ENCODE data around the gene DENND11.

DENND11 gene

GRCh38 chr7:141676618-141677017 is 25.3 kb downstream of the DENND11 start:
- no peak for DNase-seq

DNA sequence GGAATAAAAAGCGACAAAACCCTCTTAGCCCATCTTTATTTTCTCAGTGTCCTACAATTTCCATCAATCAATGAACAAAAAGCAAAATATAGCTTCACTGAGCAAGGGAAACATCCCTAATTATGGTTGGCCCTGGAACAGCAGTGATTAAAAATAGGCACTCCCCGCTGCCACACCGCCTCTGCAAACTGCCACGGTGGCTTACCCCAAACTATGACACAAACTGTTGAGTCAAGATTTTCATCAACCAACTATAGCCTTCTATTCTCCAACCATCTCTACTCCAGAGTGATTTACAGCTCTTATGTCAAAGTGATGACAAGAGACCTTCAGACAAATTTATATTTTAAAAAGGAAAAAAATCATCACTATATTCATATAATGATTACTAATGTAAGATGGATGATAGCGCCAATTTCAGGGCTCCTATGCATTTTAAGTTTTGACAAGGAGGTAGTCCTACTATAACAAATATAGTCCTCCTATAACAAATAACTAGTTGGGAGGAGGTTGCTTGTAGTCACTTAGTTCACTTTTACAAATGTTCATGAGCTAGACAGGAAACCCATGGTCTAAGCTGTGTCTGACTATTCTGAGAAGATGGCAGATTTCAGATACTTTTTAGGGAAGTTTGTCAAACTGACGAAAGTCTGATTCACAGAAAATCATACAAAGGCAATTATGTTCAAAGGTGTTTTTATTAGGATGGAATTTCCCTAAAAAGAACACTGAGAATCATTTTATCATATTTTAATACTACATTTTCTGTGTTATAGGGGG is 26.3 kb downstream of the DENND11 start:
- no peak for DNase-seq

DNA sequence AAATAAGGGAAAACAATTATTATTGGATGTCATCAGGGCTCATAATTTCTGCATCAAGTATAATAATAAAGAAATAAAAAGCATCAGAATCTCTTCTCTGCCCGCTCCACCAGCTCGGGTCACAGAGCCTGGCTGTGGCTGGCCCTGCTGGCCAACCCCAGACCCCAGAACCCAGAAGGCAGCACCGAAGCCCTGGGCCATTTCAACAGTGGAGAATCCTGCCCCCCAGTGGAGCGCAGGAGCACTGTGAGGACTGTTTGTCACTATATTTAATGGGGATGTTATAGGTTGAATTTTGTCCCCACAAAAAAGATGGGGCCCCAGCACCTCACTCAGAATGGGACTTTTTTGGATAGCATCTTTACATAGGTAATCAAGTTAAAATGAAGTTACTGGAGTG is 27.3 kb downstream of the DENND11 start:
- no peak for DNase-seq

DNA sequence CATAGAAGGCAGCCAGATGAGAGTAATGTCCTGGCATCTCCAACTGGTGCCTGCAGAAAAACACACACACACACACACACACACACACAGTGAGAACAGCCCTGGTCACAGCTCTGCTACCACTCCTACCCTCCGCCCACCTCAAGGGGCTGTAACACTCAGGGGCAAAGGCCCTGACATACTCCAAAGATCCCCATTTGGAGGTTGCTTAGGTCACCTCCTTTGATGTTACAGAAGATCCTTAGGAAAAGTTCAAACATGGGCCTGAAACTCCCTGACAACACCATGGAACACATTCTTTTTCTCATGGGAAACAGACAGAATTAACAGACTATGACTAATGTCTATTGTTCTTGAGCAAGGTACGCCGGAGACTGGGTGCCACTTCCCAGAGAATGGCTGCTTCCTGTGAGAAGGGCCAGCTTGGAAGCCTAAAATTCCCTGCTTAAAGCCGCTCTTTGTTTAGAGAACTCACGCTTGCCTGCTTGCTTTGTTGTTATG is 27.7 kb downstream of the DENND11 start:
- DNase-seq, result no peak

DNA sequence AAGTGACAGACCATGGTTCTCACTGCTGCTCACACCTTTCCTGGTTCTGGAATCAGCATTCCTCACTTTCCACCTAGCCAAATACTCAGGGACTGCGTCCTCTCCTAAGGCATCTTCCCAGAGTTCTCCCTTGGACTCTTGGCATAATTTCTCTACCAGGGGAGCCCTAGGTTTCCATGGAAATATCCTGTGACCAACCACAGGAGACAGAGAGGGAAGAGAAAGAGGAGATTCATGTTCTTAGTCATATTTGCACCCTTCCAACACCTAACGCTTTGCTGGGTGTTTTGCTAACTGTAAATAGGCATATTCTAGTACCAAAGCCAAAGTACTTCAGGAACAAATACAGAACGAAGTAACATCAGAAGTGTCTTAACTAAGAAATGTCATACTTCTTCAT is 28.6 kb downstream of the DENND11 start:
- DNase-seq, result no peak

DNA sequence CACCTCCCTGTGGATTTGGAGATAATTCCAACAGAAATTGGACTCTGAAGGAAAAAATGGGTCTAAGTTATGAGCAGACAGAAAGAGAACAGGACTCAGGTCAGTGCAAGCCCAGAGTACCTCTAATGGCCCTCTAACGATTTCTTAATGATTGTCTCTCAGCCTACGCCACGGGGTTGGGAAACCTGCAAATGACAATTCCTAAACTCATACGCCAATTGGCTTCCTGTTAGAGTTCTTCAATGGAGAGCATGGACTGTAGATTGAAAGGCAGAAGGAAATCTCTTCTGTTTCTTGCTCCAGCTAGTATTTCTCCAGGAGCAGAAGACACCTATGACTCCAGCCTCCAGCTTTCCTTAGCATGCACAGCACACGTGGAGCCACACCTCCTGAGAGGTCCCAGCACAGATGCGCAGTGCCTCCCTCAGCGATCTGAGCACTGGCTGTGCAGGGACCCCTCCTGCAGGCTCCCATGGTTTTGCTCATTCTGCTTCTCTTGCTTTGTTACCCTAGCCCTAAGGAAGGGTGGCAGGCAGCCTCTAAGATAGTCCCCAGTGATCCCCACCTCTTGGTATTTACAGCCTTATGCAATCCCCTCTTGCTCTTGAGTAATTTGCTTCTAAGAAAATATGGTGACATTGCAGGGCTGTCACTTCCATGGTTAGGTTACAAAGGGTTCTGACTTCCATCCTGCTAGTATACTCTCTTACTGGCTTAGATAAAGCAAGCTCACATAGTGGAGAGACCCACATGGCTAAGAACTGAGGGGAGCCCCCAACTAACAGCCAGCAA is 30.1 kb downstream of the DENND11 start:
- no peak for DNase-seq

DNA sequence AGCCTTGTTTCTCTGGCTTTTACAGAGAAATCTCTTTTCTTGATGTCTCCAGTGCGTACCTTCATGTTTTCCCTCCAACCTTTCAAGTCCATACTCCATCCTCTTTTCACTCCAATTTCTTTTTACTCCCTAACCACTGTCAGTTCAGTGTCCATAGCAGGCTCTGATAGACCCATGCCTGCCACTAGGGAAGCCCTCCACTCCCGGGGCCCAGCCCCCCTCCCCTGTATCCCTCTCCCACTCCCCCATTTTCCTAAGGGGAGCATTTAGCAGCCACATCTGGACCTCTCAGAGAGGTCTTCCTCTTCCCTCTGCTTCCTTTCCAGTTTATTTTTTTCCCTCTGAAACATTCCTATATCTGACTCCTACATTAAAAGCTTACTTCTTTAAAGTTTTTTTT is 33.1 kb downstream of the DENND11 start:
- DNase-seq, result no peak

- DNase-seq, result no peak
Observed at GRCh38 chr7:141666071-141666470, 35.9 kb downstream of the DENND11 start.

- no peak for DNase-seq
Observed at GRCh38 chr7:141665208-141666035, 36.5 kb downstream of the DENND11 start.

DNA sequence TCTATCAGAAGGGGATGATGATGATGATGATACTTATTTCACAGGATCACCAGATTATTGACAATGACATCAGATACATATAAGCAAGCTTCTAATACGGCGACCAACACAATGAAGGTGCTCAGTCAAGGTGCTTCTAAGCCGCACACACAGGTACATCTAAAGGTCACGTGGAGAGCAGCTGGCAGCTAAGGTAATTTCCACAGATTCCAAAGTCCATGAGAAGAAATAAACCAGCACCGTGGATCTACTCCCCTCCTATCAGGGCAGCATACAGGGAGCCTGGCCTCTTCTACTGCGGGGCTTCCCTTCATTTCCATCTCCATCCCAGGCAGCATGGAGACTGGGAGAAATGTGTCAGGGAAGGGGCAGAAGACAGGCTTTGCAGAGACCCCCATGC is 37.5 kb downstream of the DENND11 start:
- DNase-seq, result no peak

GRCh38 chr7:141663081-141663849 is 38.7 kb downstream of the DENND11 start:
- no peak for DNase-seq

DNA sequence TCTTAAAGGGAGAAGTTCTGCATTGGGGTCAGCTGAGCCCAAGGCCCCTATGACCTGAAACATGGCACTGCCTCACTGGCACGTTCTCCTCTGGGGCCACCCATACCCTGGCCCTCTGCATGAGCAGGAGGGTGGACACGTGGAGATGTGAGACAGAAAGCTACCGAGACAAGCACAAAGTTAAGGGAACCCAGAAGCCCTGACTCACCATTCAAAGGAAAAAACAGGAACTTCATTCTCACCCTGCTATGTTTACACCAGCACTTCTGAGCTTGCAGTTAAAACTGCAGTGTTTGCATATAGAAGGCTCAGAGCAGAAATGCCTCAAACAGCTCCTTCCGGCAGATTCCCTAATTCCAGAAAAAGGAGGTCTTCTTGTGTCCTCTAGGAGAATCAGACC is 41.7 kb downstream of the DENND11 start:
- DNase-seq, result no peak

DNA sequence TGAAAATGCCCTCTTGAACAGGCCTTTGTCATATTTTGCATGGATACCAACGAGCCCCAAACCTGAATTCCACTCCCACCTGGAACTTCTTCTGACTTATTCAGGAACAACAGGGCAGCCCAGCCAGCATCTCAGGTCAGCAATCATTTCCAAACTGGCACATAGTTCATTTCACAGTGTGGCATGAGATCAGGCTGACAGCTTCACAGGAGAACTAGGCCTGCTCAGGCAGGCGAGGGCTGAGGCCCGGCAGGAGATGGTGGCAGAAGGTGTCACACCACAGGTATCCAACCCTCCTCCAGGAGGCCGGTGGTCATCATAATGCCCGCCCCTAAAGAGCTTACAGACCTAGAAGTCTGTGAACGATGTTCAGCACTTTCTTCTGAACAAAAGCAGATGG is 42.5 kb downstream of the DENND11 start:
- DNase-seq, result no peak

DNA sequence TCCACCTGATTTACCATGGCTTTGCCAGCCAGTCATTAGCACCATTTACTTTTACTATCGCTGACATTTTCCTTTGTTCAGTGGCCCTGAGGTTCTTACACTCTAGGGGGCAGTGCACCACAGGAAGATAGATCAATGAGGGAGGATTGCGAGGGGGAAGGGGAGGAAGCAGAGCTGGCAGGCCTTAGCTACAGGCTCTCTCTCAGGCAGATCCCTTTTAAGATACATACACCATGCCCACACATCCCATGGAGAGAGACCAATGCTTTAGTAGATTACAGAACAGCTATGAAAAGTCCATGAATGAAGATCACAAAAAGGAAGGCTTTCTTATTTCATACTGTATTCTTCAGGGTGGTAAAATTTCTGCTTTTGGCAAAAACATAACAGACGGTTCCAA is 47.4 kb downstream of the DENND11 start:
- peak; percentile 22 to 95 (median 81) for DNase-seq

- DNase-seq, result no peak
Observed at GRCh38 chr7:141652691-141653090, 49.3 kb downstream of the DENND11 start.

All from NCI-H1417 (cell line).